H9 (cell line): ENCODE data around the gene ATP13A2. TPM values are rescaled to one million over a fixed set of nuclear protein-coding genes. Genes with fewer than 3 reads are reported as not detected.

Experiments used
- DNase-seq: peaks from one replicate; pipeline ENCODE4 v3.0.0-alpha.2; 2017
- H2AFZ ChIP-seq: one replicate; pipeline ENCODE4 v1.6.1; 2013; ENCODE audit warnings: mild to moderate bottlenecking, low read length, control low read depth, moderate library complexity
- H2AK5ac ChIP-seq: 2 replicates; pipeline ENCODE4 v1.6.1; 2013; ENCODE audit warnings: low read length, control low read depth, mixed read lengths; ENCODE audit not compliant: insufficient read length
- H2BK120ac ChIP-seq: one replicate; pipeline ENCODE4 v1.6.1; 2013; ENCODE audit warnings: low read depth, mild to moderate bottlenecking, low read length, control low read depth, inconsistent platforms; ENCODE audit not compliant: poor library complexity, severe bottlenecking
- H2BK12ac ChIP-seq: 2 replicates; pipeline ENCODE4 v1.6.1; 2013; ENCODE audit warnings: low read length, control low read depth, mixed read lengths, low read depth; ENCODE audit not compliant: insufficient read length
- H2BK15ac ChIP-seq: 2 replicates; pipeline ENCODE4 v1.6.1; 2013; ENCODE audit warnings: low read depth, low read length, control low read depth
- H2BK20ac ChIP-seq: one replicate; pipeline ENCODE4 v1.6.1; 2013; ENCODE audit warnings: low read depth, mild to moderate bottlenecking, low read length, control low read depth, inconsistent platforms; ENCODE audit not compliant: poor library complexity, severe bottlenecking
- H2BK5ac ChIP-seq: 2 replicates; pipeline ENCODE4 v1.6.1; 2013; ENCODE audit warnings: low read length, control low read depth, mixed read lengths; ENCODE audit not compliant: insufficient read length
- H3K14ac ChIP-seq: 2 replicates; pipeline ENCODE4 v1.6.1; 2013; ENCODE audit warnings: low read length, control low read depth; ENCODE audit not compliant: insufficient read depth
- H3K18ac ChIP-seq: 2 replicates; pipeline ENCODE4 v1.6.1; 2013; ENCODE audit warnings: low read depth, mild to moderate bottlenecking, mixed read lengths, low read length, control low read depth; ENCODE audit not compliant: insufficient read length
- H3K23ac ChIP-seq: 2 replicates; pipeline ENCODE4 v1.6.1; 2013; ENCODE audit warnings: low read length, control low read depth, mixed read lengths, low read depth; ENCODE audit not compliant: insufficient read length
- H3K23me2 ChIP-seq: 2 replicates; pipeline ENCODE4 v1.6.1; 2013; ENCODE audit warnings: low read depth, mild to moderate bottlenecking, mixed read lengths, low read length, control low read depth; ENCODE audit not compliant: insufficient read length, poor library complexity, severe bottlenecking
- H3K27ac ChIP-seq: 2 replicates; pipeline ENCODE4 v1.5.1; 2013; ENCODE audit warnings: low read length, control low read depth, mixed read lengths, low read depth; ENCODE audit not compliant: insufficient read length
- H3K27me3 ChIP-seq: 2 replicates; pipeline ENCODE4 v1.6.1; 2013; ENCODE audit warnings: low read length, control low read depth, inconsistent platforms; ENCODE audit not compliant: insufficient read depth
- H3K4ac ChIP-seq: 2 replicates; pipeline ENCODE4 v1.6.1; 2013; ENCODE audit warnings: low read depth, mild to moderate bottlenecking, control low read depth, inconsistent platforms, low read length, moderate library complexity
- H3K4me1 ChIP-seq: 2 replicates; pipeline ENCODE4 v1.6.1; 2013; ENCODE audit warnings: low read length, control low read depth, inconsistent platforms; ENCODE audit not compliant: insufficient read depth
- H3K4me2 ChIP-seq: 2 replicates; pipeline ENCODE4 v1.6.1; 2013; ENCODE audit warnings: low read length, control low read depth, mixed read lengths; ENCODE audit not compliant: insufficient read length, insufficient read depth
- H3K56ac ChIP-seq: 2 replicates; pipeline ENCODE4 v1.6.1; 2013; ENCODE audit warnings: low read depth, mild to moderate bottlenecking, mixed read lengths, low read length, control low read depth; ENCODE audit not compliant: insufficient read length
- H3K79me1 ChIP-seq: 2 replicates; pipeline ENCODE4 v1.6.1; 2013; ENCODE audit warnings: low read depth, mild to moderate bottlenecking, moderate library complexity, low read length, control low read depth, inconsistent platforms; ENCODE audit not compliant: insufficient read depth, poor library complexity, severe bottlenecking
- H3K79me2 ChIP-seq: 2 replicates; pipeline ENCODE4 v1.6.1; 2013; ENCODE audit warnings: low read length, control low read depth, inconsistent platforms; ENCODE audit not compliant: insufficient read depth
- H3K9ac ChIP-seq: 2 replicates; pipeline ENCODE4 v1.6.1; 2013; ENCODE audit warnings: low read length, control low read depth, mixed read lengths; ENCODE audit not compliant: insufficient read length; ENCODE audit errors: extremely low read depth
- H3K9me3 ChIP-seq: one replicate; pipeline ENCODE4 v1.6.1; 2013; ENCODE audit warnings: low read depth, low read length, inconsistent platforms; ENCODE audit not compliant: control insufficient read depth
- H3T11ph ChIP-seq: one replicate; pipeline ENCODE4 v1.6.1; 2013; ENCODE audit warnings: mild to moderate bottlenecking, low read length, control low read depth, inconsistent platforms
- H4K20me1 ChIP-seq: one replicate; pipeline ENCODE4 v1.6.1; 2013; ENCODE audit not compliant: control insufficient read depth, insufficient read length, insufficient read depth
- H4K5ac ChIP-seq: 2 replicates; pipeline ENCODE4 v1.6.1; 2013; ENCODE audit warnings: low read depth, mild to moderate bottlenecking, mixed read lengths, low read length, control low read depth; ENCODE audit not compliant: insufficient read length
- H4K8ac ChIP-seq: replicated peaks from 2 replicates; pipeline ENCODE4 v1.6.1; 2013; ENCODE audit warnings: low read length, control low read depth, mixed read lengths, low read depth; ENCODE audit not compliant: insufficient read length
- H4K91ac ChIP-seq: 2 replicates; pipeline ENCODE4 v1.6.1; 2013; ENCODE audit warnings: low read depth, mild to moderate bottlenecking, moderate library complexity, mixed read lengths, low read length, control low read depth; ENCODE audit not compliant: insufficient read length
- H3K27ac Mint-ChIP-seq, 3 experiments: 2 replicates in 2 of 3; 3 replicates in 1 of 3; pipeline ENCODE4 v1.8.0; 2020 to 2021; ENCODE audit warnings: mixed read lengths in 3 of 3, mild to moderate bottlenecking in 1 of 3, moderate library complexity in 1 of 3
- H3K27me3 Mint-ChIP-seq: 2 replicates; pipeline ENCODE4 v1.8.0; 2021; ENCODE audit warnings: low read depth, mild to moderate bottlenecking, moderate library complexity, mixed read lengths
- H3K36me3 Mint-ChIP-seq, 3 experiments: 2 replicates in 2 of 3; 3 replicates in 1 of 3; pipeline ENCODE4 v1.8.0; 2020 to 2021; ENCODE audit warnings: low read depth in 3 of 3, mixed read lengths in 3 of 3; ENCODE audit not compliant: insufficient read depth in 1 of 3
- H3K4me1 Mint-ChIP-seq, 2 experiments: 2 replicates each; pipeline ENCODE4 v1.8.0; 2020; ENCODE audit warnings: mixed read lengths in 2 of 2
- H3K4me3 Mint-ChIP-seq, 2 experiments: 2 replicates in 1 of 2; 3 replicates in 1 of 2; pipeline ENCODE4 v1.8.0; 2020 to 2021; ENCODE audit warnings: mild to moderate bottlenecking in 2 of 2, mixed read lengths in 2 of 2, moderate library complexity in 1 of 2
- H3K9me3 Mint-ChIP-seq, 2 experiments: 2 replicates in 1 of 2; 3 replicates in 1 of 2; pipeline ENCODE4 v1.8.0; 2020; ENCODE audit warnings: mild to moderate bottlenecking in 2 of 2, mixed read lengths in 2 of 2, moderate library complexity in 1 of 2
- WGBS: extraction: QIAGEN DNeasy Blood & Tissue Kit; methylation state at CpG from one replicate; pipeline ENCODE4 v1.1.7; 2013; ENCODE audit warnings: missing lambda C conversion rate, low lambda C conversion rate, mixed read lengths; ENCODE audit not compliant: insufficient read length; ENCODE audit errors: extremely low coverage; 5-methylcytosine and 5-hydroxymethylcytosine counted together
- total RNA-seq: library from RNA; stranded (reverse); gene quantifications from 2 replicates; pipeline ENCODE4 v1.2.1, GENCODE V29; 2021
- TF ChIP-seq, protein P1 (sequence below): fragments of 200-600 bp; sonication (generic); conservative IDR thresholded peaks from 3 replicates; pipeline ENCODE4 v1.8.0; 2021; ENCODE audit warnings: antibody characterized with exemption, mild to moderate bottlenecking

ATP13A2 gene
- total RNA-seq, 1 experiment from 2014 or later = 53.6 TPM

DNA sequence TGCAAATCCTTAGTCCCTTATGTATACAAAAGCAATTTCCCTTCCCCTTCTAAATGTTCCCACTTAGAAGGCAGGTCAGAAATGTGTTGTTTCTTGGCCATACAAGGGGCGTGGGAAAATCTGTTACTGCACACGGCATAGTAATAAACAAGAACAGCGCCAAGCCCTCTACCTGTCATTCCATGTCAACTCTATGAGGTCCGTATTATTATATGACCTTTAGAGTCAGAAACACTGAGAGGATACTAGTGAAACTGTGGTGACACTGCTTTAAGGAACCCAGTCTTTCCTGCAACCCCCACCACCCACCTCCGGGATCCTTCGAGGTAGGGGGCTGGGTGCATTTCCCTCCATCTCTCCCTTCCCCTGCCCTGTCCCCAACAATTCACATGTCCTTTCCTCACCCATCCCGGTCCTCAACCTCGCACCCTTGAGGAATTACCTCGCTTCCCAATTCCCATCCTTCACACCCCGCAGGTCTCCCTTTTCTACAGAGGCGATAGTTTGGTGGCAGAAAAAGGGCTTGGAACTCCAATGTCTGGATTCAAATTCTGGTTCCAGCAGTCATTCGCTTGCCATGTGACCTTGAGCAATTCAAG lies 41.5 kb upstream of the ATP13A2 start:
- Histone ChIP-seq H3K27me3 (peaks cover 2% of the 10 kb centered on the region; the same call in 1 of the 2 replicates), H3K4ac (no peak overlapping the region), H3K9ac (peak overlapping the region; percentile 69), H3K27ac (no peak overlapping the region), H3K9me3 (no peaks in the 10 kb centered on the region), H3K18ac (no peak overlapping the region), H3K23me2 (peaks cover 5% of the 10 kb centered on the region), H3K79me2 (peaks cover 11% of the 10 kb centered on the region), H4K5ac (no peak overlapping the region), H3K56ac (no peak overlapping the region), H4K91ac (no peak overlapping the region), H3K23ac (no peak overlapping the region), H2BK5ac (no peak overlapping the region), H2BK120ac (no peak overlapping the region), H3T11ph (no peak overlapping the region), H4K20me1 (no peaks in the 10 kb centered on the region), H3K4me2 (peak overlapping the region; percentile 95), H4K8ac (no peak overlapping the region), H2BK20ac (no peak overlapping the region), H3K79me1 (peaks cover 12% of the 10 kb centered on the region), H2AK5ac (no peak overlapping the region), H3K4me1 (peaks cover 6% of the 10 kb centered on the region; the same call in 1 of the 2 replicates), H3K14ac (no peak overlapping the region), H2BK15ac (no peak overlapping the region), H2BK12ac (no peak overlapping the region), H2AFZ (no peak overlapping the region)
- no peak for DNase-seq
- WGBS = no CpG with 5 or more reads among the region's 12 CpGs
- H3K27me3 Mint-ChIP-seq = peaks cover 8% of the 10 kb centered on the region
- H3K4me3 Mint-ChIP-seq = peak overlapping the region; percentile 99
- H3K9me3 Mint-ChIP-seq = no peaks in the 10 kb centered on the region
- peaks cover 4 to 15% of the 10 kb centered on the region in 2 experiments for H3K4me1 Mint-ChIP-seq
- TF ChIP-seq, protein P1, sequence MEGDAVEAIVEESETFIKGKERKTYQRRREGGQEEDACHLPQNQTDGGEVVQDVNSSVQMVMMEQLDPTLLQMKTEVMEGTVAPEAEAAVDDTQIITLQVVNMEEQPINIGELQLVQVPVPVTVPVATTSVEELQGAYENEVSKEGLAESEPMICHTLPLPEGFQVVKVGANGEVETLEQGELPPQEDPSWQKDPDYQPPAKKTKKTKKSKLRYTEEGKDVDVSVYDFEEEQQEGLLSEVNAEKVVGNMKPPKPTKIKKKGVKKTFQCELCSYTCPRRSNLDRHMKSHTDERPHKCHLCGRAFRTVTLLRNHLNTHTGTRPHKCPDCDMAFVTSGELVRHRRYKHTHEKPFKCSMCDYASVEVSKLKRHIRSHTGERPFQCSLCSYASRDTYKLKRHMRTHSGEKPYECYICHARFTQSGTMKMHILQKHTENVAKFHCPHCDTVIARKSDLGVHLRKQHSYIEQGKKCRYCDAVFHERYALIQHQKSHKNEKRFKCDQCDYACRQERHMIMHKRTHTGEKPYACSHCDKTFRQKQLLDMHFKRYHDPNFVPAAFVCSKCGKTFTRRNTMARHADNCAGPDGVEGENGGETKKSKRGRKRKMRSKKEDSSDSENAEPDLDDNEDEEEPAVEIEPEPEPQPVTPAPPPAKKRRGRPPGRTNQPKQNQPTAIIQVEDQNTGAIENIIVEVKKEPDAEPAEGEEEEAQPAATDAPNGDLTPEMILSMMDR = no peak
- peak overlapping the region; percentile 96 to 99 (median 97); a peak in 6 of 7 replicates for H3K27ac Mint-ChIP-seq
- H3K36me3 Mint-ChIP-seq = peaks cover 0 to 20% (median 6%) of the 10 kb centered on the region in 3 experiments; a peak in 4 of 7 replicates
